ENCODE measurements around the gene GRM7.

GRCh38 chr3:7254251-7254650, 393.3 kb downstream of the GRM7 start:
- no peak for TF ChIP-seq EZH2 (IDR thresholded peaks at IDR 0.05)
- no peak for TF ChIP-seq CTCF (IDR thresholded peaks at IDR 0.05 in 2 of 3, conservative IDR thresholded peaks at IDR 0.05 in 1 of 3; ENCODE audit: borderline replicate concordance in 1 of 3, insufficient read depth in 1 of 3, low read depth in 2 of 3, low read length in 2 of 3)
- no peak for TF ChIP-seq YY1 (IDR thresholded peaks at IDR 0.05; ENCODE audit: extremely low read depth, insufficient replicate concordance, low read depth, low read length)
- no peak for TF ChIP-seq CEBPB (IDR thresholded peaks at IDR 0.05; ENCODE audit: low read depth)
